C4-2B (cell line): ENCODE data around the gene AAR2.

Experiments used
- CTCF ChIP-seq: fragments of 450-650 bp; conservative IDR thresholded peaks from 2 replicates; pipeline ENCODE4 v1.5.1; 2017; ENCODE audit warnings: mild to moderate bottlenecking
- ZFX ChIP-seq: fragments of 450-650 bp; IDR thresholded peaks from 2 replicates; pipeline ENCODE4 v1.6.1; 2017

GRCh38 chr20:36234771-36235320 lies 1.4 kb upstream of the AAR2 start:
- TF ChIP-seq CTCF, result no peak
- TF ChIP-seq ZFX, result no peak
